Panc1 (cell line): ENCODE results near the gene MAGI1. TPM values are rescaled to one million over a fixed set of nuclear protein-coding genes. Genes with fewer than 3 reads are reported as not detected.

Source experiments
- ATAC-seq: fragments of 200-7000 bp; cut with Tn5 transposase; 2 replicates; pipeline ENCODE4 v1.9.1; 2020; ENCODE audit warnings: mild to moderate bottlenecking, moderate library complexity
- BruUV-seq: library from RNA; stranded (reverse); fragments of 400-500 nt; replicated peaks from 2 replicates; lab custom pipeline; 2021; lab: Mats Ljungman, UMichigan
- CTCF ChIA-PET: fragments of 300-600 bp; sonication (Branson Sonifier 250); formaldehyde crosslinking; loops from one replicate; lab custom pipeline; 2022; ENCODE audit warnings: antibody characterized with exemption; lab: Charles Lee
- POLR2A ChIA-PET: fragments of 300-600 bp; sonication (Branson Sonifier 250); formaldehyde crosslinking; loops from one replicate; lab custom pipeline; 2022; ENCODE audit warnings: antibody characterized with exemption; lab: Charles Lee
- DNase-seq: peaks from one replicate; pipeline ENCODE4 v3.0.0-alpha.2; 2010; ENCODE audit warnings: low read depth, low spot score
- H3K27ac ChIP-seq: 2 replicates; pipeline ENCODE4 v1.5.1; 2011; ENCODE audit warnings: mild to moderate bottlenecking, low read length, inconsistent platforms
- H3K27me3 ChIP-seq: fragments of 200-500 bp; sonication (Bioruptor generic); 2 replicates; pipeline ENCODE4 v1.6.0; 2014; ENCODE audit warnings: low read length, inconsistent platforms; ENCODE audit not compliant: control insufficient read depth, insufficient read depth
- H3K36me3 ChIP-seq: fragments of 200-500 bp; sonication (Bioruptor generic); 2 replicates; pipeline ENCODE4 v1.5.1; 2014; ENCODE audit warnings: inconsistent platforms, mild to moderate bottlenecking, low read length, moderate library complexity; ENCODE audit not compliant: control insufficient read depth, insufficient read depth
- H3K4me1 ChIP-seq: 2 replicates; pipeline ENCODE4 v1.5.1; 2011; ENCODE audit warnings: inconsistent platforms, mild to moderate bottlenecking, low read length, moderate library complexity; ENCODE audit not compliant: control insufficient read depth, insufficient read depth
- H3K4me3 ChIP-seq, 2 experiments: 2 replicates each; pipeline ENCODE4 v1.5.1; 2011 to 2012; ENCODE audit warnings: low read depth in 2 of 2, low read length in 2 of 2, mild to moderate bottlenecking in 2 of 2, inconsistent platforms in 1 of 2, moderate library complexity in 1 of 2
- H3K9me3 ChIP-seq: fragments of 200-500 bp; sonication (Bioruptor generic); 2 replicates; pipeline ENCODE4 v1.5.1; 2014; ENCODE audit warnings: low read depth, mild to moderate bottlenecking, inconsistent platforms, low read length, moderate library complexity; ENCODE audit not compliant: control insufficient read depth, insufficient read depth
- POLR2AphosphoS5 ChIP-seq: IDR thresholded peaks from 2 replicates; pipeline ENCODE4 v1.6.1; 2012; ENCODE audit warnings: mild to moderate bottlenecking, low read depth, low read length, moderate library complexity
- SIN3A ChIP-seq: IDR thresholded peaks from 2 replicates; pipeline ENCODE4 v1.6.1; 2012; ENCODE audit warnings: low read depth, mild to moderate bottlenecking, low read length, moderate library complexity, borderline replicate concordance; ENCODE audit not compliant: insufficient read depth
- TCF7L2 ChIP-seq: IDR thresholded peaks from 2 replicates; pipeline ENCODE4 v1.6.1; 2011; ENCODE audit warnings: mild to moderate bottlenecking, low read depth, low read length, inconsistent platforms
- in situ Hi-C: cut with HindIII; loops from 2 replicates; pipeline ENCODE4 v1.10.0; 2016; ENCODE audit warnings: low sequenced_read_pairs, low pct_unique_long_range_greater_than_20kb
- intact Hi-C: fragments of 100-400 bp; cut with micrococcal nuclease; formaldehyde crosslinking; loops from one replicate; pipeline ENCODE4 v1.10.0; 2022; ENCODE audit not compliant: unreplicated experiment
- total RNA-seq: library from RNA; stranded (reverse); gene quantifications from one replicate; pipeline ENCODE4 v1.2.1, GENCODE V29; 2021; ENCODE audit not compliant: unreplicated experiment
- TF ChIP-seq, protein P1 (sequence below): fragments of 450-650 bp; IDR thresholded peaks from 2 replicates; pipeline ENCODE4 v1.5.1; 2017; ENCODE audit warnings: mild to moderate bottlenecking
- TF ChIP-seq, protein P2 (sequence below), 2 experiments: IDR thresholded peaks; 2 replicates each; pipeline ENCODE4 v1.6.1; 2011 to 2012; ENCODE audit warnings: low read depth in 2 of 2, control low read depth in 1 of 2, low read length in 1 of 2, mild to moderate bottlenecking in 1 of 2, moderate library complexity in 1 of 2; ENCODE audit not compliant: insufficient read depth in 1 of 2

MAGI1 gene
- total RNA-seq, 1 experiment from 2014 or later: 9.5 TPM

GRCh38 chr3:65938676-65939075 is 100.0 kb downstream of the MAGI1 start:
- ChIA-PET POLR2A (no interaction called here), CTCF (no interaction called here)
- Histone ChIP-seq H3K4me1 (no peaks in the 10 kb centered on the region), H3K36me3 (no peaks in the 10 kb centered on the region), H3K4me3 (no peak overlapping the region), H3K27me3 (no peaks in the 10 kb centered on the region), H3K27ac (no peak overlapping the region), H3K9me3 (no peaks in the 10 kb centered on the region)
- intact Hi-C loops (no loop called here), in situ Hi-C loops (no loop called here)
- no TSS peak for BruUV-seq
- DNase-seq (no peak), ATAC-seq (no peak)
- TF ChIP-seq TCF7L2 (no peak), POLR2AphosphoS5 (no peak), SIN3A (no peak)
- TF ChIP-seq, protein P1, sequence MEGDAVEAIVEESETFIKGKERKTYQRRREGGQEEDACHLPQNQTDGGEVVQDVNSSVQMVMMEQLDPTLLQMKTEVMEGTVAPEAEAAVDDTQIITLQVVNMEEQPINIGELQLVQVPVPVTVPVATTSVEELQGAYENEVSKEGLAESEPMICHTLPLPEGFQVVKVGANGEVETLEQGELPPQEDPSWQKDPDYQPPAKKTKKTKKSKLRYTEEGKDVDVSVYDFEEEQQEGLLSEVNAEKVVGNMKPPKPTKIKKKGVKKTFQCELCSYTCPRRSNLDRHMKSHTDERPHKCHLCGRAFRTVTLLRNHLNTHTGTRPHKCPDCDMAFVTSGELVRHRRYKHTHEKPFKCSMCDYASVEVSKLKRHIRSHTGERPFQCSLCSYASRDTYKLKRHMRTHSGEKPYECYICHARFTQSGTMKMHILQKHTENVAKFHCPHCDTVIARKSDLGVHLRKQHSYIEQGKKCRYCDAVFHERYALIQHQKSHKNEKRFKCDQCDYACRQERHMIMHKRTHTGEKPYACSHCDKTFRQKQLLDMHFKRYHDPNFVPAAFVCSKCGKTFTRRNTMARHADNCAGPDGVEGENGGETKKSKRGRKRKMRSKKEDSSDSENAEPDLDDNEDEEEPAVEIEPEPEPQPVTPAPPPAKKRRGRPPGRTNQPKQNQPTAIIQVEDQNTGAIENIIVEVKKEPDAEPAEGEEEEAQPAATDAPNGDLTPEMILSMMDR: no peak
- TF ChIP-seq, protein P2, sequence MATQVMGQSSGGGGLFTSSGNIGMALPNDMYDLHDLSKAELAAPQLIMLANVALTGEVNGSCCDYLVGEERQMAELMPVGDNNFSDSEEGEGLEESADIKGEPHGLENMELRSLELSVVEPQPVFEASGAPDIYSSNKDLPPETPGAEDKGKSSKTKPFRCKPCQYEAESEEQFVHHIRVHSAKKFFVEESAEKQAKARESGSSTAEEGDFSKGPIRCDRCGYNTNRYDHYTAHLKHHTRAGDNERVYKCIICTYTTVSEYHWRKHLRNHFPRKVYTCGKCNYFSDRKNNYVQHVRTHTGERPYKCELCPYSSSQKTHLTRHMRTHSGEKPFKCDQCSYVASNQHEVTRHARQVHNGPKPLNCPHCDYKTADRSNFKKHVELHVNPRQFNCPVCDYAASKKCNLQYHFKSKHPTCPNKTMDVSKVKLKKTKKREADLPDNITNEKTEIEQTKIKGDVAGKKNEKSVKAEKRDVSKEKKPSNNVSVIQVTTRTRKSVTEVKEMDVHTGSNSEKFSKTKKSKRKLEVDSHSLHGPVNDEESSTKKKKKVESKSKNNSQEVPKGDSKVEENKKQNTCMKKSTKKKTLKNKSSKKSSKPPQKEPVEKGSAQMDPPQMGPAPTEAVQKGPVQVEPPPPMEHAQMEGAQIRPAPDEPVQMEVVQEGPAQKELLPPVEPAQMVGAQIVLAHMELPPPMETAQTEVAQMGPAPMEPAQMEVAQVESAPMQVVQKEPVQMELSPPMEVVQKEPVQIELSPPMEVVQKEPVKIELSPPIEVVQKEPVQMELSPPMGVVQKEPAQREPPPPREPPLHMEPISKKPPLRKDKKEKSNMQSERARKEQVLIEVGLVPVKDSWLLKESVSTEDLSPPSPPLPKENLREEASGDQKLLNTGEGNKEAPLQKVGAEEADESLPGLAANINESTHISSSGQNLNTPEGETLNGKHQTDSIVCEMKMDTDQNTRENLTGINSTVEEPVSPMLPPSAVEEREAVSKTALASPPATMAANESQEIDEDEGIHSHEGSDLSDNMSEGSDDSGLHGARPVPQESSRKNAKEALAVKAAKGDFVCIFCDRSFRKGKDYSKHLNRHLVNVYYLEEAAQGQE (IDR thresholded peaks at IDR 0.05; ENCODE audit: insufficient read depth in 1 of 2, low read depth in 2 of 2, low read length in 1 of 2): no peak

DNA sequence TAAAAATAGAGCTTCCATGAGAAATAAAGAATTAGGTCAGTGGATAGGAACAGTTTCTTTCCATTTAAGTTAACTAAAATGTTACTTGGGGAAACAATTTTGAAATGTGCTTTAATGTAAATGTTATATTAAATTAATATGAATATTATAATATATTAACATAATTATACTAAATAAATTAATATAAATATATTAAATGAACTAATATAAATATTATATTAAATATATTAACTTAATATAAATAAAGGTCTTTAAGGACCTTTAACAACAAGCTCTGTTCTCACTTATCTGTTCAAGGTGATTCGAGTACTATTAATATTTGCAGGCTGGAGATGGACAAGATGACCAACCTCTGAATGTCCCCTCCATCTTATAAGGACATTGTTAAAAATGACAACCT is 100.6 kb downstream of the MAGI1 start:
- TF ChIP-seq TCF7L2: no peak
- no peak for TF ChIP-seq SIN3A
- TF ChIP-seq, protein P2 (IDR thresholded peaks at IDR 0.05; ENCODE audit: insufficient read depth in 1 of 2, low read depth in 2 of 2, low read length in 1 of 2): no peak
- TF ChIP-seq, protein P1: no peak
- TF ChIP-seq POLR2AphosphoS5: no peak
- Histone ChIP-seq H3K9me3 (no peaks in the 10 kb centered on the region), H3K4me1 (no peaks in the 10 kb centered on the region), H3K27ac (no peak overlapping the region), H3K36me3 (no peaks in the 10 kb centered on the region), H3K27me3 (no peaks in the 10 kb centered on the region), H3K4me3 (no peak overlapping the region)
- BruUV-seq: no TSS peak
- ChIA-PET POLR2A (no interaction called here), CTCF (no interaction called here)
- intact Hi-C loops (no loop called here), in situ Hi-C loops (no loop called here)
- DNase-seq (no peak), ATAC-seq (no peak)
